ENCODE measurements around the gene ELMOD3. TPM values are rescaled to one million over a fixed set of nuclear protein-coding genes. Genes with fewer than 3 reads are reported as not detected.

ELMOD3 gene
- total RNA-seq, 1 experiment from 2014 or later, result 10.3 TPM

DNA sequence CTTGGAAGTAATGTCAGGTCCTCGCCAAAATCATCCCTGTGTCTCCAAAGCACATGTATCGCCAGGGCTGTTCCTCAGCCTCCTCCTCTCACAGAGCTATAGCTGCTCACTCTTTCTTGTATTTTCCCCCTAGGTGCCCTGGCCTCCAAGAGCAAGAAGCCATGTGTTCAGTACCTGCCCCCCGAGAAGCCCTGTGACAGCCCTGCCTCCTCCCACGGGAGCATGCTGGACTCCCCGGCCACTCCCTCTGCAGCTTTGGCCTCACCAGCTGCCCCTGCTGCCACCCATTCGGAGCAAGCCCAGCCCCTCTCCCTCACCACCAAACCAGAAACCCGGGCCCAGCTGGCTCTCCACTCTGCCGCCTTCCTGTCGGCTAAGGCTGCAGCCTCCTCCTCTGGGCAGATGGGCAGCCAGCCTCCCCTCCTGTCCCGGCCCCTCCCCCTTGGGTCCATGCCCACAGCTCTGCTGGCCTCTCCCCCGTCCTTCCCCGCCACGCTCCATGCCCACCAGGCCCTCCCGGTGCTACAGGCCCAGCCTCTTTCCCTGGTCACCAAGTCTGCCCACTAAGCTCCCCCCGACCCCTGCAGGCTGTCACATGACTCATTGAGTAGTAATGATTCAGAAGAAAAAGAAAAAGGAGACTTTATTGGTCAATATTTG, 45.5 kb upstream of the ELMOD3 start:
- CTCF ChIA-PET, result interaction anchor here (0.6 kb wide), 1 partner anchor 250 kb away, joined by 3 read pairs; no protein-coding TSS in a partner anchor
- peak overlapping the region; percentile 6 for H3K27ac Mint-ChIP-seq (ENCODE audit: unreplicated experiment)

GRCh38 chr2:85309699-85310321, 44.8 kb upstream of the ELMOD3 start:
- no peak for DNase-seq
- Mint-ChIP-seq H3K36me3 (ENCODE audit: insufficient read depth, unreplicated experiment) (peaks cover 23% of the 10 kb centered on the region), H3K4me3 (ENCODE audit: unreplicated experiment) (no peak overlapping the region), H3K9me3 (ENCODE audit: unreplicated experiment) (no peaks in the 10 kb centered on the region), H3K27me3 (ENCODE audit: insufficient read depth, unreplicated experiment) (no peaks in the 10 kb centered on the region), H3K27ac (ENCODE audit: unreplicated experiment) (peak overlapping the region; percentile 9), H3K4me1 (ENCODE audit: low read depth, unreplicated experiment) (peaks cover 13% of the 10 kb centered on the region)
- Histone ChIP-seq H3K27me3 (replicated peaks; ENCODE audit: control insufficient read depth, insufficient read depth, low read length) (no peaks in the 10 kb centered on the region), H3K36me3 (ENCODE audit: control insufficient read depth, insufficient read depth, low read length) (no peaks in the 10 kb centered on the region; the same call in 1 of the 2 replicates), H3K9me3 (no peaks in the 10 kb centered on the region), H3K4me1 (peaks cover 12% of the 10 kb centered on the region), H3K4me3 (ENCODE audit: low read depth, low read length) (no peak overlapping the region)
- no peak for TF ChIP-seq CTCF (IDR thresholded peaks at IDR 0.05; ENCODE audit: insufficient read depth in 1 of 2, low read depth in 1 of 2, low read length in 1 of 2, severe bottlenecking in 1 of 2, unreplicated experiment in 1 of 2)
- ChIA-PET POLR2A (interaction anchor here (1.0 kb wide), 1 partner anchor 18 kb away, joined by 16 read pairs; the partner anchor contains the start of gene TGOLN2), CTCF (interaction anchor here (0.6 kb wide), 1 partner anchor 249 kb away, joined by 3 read pairs; no protein-coding TSS in a partner anchor)
- no TSS peak for BruUV-seq (replicated peaks)
- intact Hi-C loops (cut with micrococcal nuclease; ENCODE audit: unreplicated experiment), result no loop called here

More for the DNA sequence above, 45.5 kb upstream of the ELMOD3 start:
- TF ChIP-seq CTCF (IDR thresholded peaks at IDR 0.05; ENCODE audit: insufficient read depth in 1 of 2, low read depth in 1 of 2, low read length in 1 of 2, severe bottlenecking in 1 of 2, unreplicated experiment in 1 of 2), result no peak
- Mint-ChIP-seq H3K9me3 (ENCODE audit: unreplicated experiment) (no peaks in the 10 kb centered on the region), H3K36me3 (ENCODE audit: insufficient read depth, unreplicated experiment) (peaks cover 23% of the 10 kb centered on the region), H3K27me3 (ENCODE audit: insufficient read depth, unreplicated experiment) (no peaks in the 10 kb centered on the region), H3K4me3 (ENCODE audit: unreplicated experiment) (no peak overlapping the region), H3K4me1 (ENCODE audit: low read depth, unreplicated experiment) (peaks cover 13% of the 10 kb centered on the region)
- no TSS peak for BruUV-seq (replicated peaks)
- no peak for DNase-seq
- H3K9me3 ChIP-seq, result no peaks in the 10 kb centered on the region
- peaks cover 12% of the 10 kb centered on the region for H3K4me1 ChIP-seq
- POLR2A ChIA-PET, result interaction anchor here (1.0 kb wide), 1 partner anchor 18 kb away, joined by 16 read pairs; the partner anchor contains the start of gene TGOLN2
- H3K36me3 ChIP-seq (ENCODE audit: control insufficient read depth, insufficient read depth, low read length), result no peaks in the 10 kb centered on the region; the same call in 1 of the 2 replicates
- intact Hi-C loops (cut with micrococcal nuclease; ENCODE audit: unreplicated experiment), result no loop called here
- no peak overlapping the region for H3K4me3 ChIP-seq (ENCODE audit: low read depth, low read length)
- no peaks in the 10 kb centered on the region for H3K27me3 ChIP-seq (replicated peaks; ENCODE audit: control insufficient read depth, insufficient read depth, low read length)

- no peak for TF ChIP-seq CTCF (IDR thresholded peaks at IDR 0.05; ENCODE audit: insufficient read depth in 1 of 2, low read depth in 1 of 2, low read length in 1 of 2, severe bottlenecking in 1 of 2, unreplicated experiment in 1 of 2)
- Histone ChIP-seq H3K36me3 (ENCODE audit: control insufficient read depth, insufficient read depth, low read length) (no peaks in the 10 kb centered on the region; the same call in 1 of the 2 replicates), H3K4me1 (peaks cover 12% of the 10 kb centered on the region), H3K4me3 (ENCODE audit: low read depth, low read length) (no peak overlapping the region), H3K9me3 (no peaks in the 10 kb centered on the region), H3K27me3 (replicated peaks; ENCODE audit: control insufficient read depth, insufficient read depth, low read length) (no peaks in the 10 kb centered on the region)
- no peak for DNase-seq
- CTCF ChIA-PET, result no interaction called here
- Mint-ChIP-seq H3K4me1 (ENCODE audit: low read depth, unreplicated experiment) (peaks cover 13% of the 10 kb centered on the region), H3K27ac (ENCODE audit: unreplicated experiment) (peak overlapping the region; percentile 9), H3K9me3 (ENCODE audit: unreplicated experiment) (no peaks in the 10 kb centered on the region), H3K36me3 (ENCODE audit: insufficient read depth, unreplicated experiment) (peaks cover 25% of the 10 kb centered on the region), H3K4me3 (ENCODE audit: unreplicated experiment) (no peak overlapping the region), H3K27me3 (ENCODE audit: insufficient read depth, unreplicated experiment) (no peaks in the 10 kb centered on the region)
- no TSS peak for BruUV-seq (replicated peaks)
- POLR2A ChIA-PET, result interaction anchor here (1.0 kb wide), 1 partner anchor 17 kb away, joined by 16 read pairs; the partner anchor contains the start of gene TGOLN2
- intact Hi-C loops (cut with micrococcal nuclease; ENCODE audit: unreplicated experiment), result no loop called here
These were observed 44.2 kb upstream of the ELMOD3 start for GRCh38 chr2:85310330-85310729.

Data from Caco-2 (cell line).